Endothelial cell (in vitro differentiated cells): ENCODE results near the gene DPM3. TPM values are rescaled to one million over a fixed set of nuclear protein-coding genes. Genes with fewer than 3 reads are reported as not detected.

ENCODE experiments used
- DNase-seq: peaks from one replicate; pipeline ENCODE4 v3.0.0; 2021; ENCODE audit warnings: low spot score
- H3K27ac Mint-ChIP-seq: one replicate; pipeline ENCODE4 v1.8.0; 2021; ENCODE audit warnings: mixed read lengths, inconsistent platforms; ENCODE audit not compliant: unreplicated experiment
- H3K27me3 Mint-ChIP-seq: one replicate; pipeline ENCODE4 v1.8.0; 2021; ENCODE audit warnings: mild to moderate bottlenecking, moderate library complexity, mixed read lengths, inconsistent platforms; ENCODE audit not compliant: unreplicated experiment
- H3K36me3 Mint-ChIP-seq: one replicate; pipeline ENCODE4 v1.8.0; 2021; ENCODE audit warnings: mild to moderate bottlenecking, low read depth, mixed read lengths, inconsistent platforms; ENCODE audit not compliant: unreplicated experiment
- H3K4me1 Mint-ChIP-seq: one replicate; pipeline ENCODE4 v1.8.0; 2021; ENCODE audit warnings: mild to moderate bottlenecking, mixed read lengths, inconsistent platforms; ENCODE audit not compliant: unreplicated experiment
- H3K4me3 Mint-ChIP-seq: one replicate; pipeline ENCODE4 v1.8.0; 2021; ENCODE audit warnings: mild to moderate bottlenecking, mixed read lengths, inconsistent platforms; ENCODE audit not compliant: unreplicated experiment
- H3K9me3 Mint-ChIP-seq: one replicate; pipeline ENCODE4 v1.8.0; 2021; ENCODE audit warnings: mixed read lengths, inconsistent platforms; ENCODE audit not compliant: unreplicated experiment
- total RNA-seq: library from RNA; stranded (reverse); fragmentation: NEBNext Ultra II Directional; extraction: Animal tissue kit (Norgen Biotek cat#: 25700); gene quantifications from one replicate; pipeline ENCODE4 v1.2.1, GENCODE V29; 2021; ENCODE audit not compliant: unreplicated experiment
- TF ChIP-seq, protein P1 (sequence below): fragments of 200-600 bp; sonication (generic); IDR thresholded peaks from one replicate; pipeline ENCODE4 v1.5.0; 2021; ENCODE audit warnings: antibody characterized with exemption; ENCODE audit not compliant: unreplicated experiment

Gene DPM3
- total RNA-seq, 1 donor from 2014 or later = 39.2 TPM

DNA sequence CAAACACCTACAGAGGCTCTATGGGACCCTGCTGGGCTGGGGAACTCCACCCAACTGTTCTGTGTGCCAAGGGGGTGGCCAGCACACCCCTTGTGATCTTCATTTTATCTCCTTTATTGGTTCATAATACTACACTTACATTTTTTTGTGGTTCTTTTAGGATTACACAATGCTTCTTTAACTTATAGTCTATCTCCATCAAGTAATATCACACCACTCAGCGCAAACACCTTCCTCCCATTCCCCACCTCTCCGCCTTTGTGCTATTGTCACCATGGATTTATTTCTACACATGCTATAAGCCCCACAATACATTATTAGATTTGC is 45.7 kb downstream of the DPM3 start:
- peaks cover 5% of the 10 kb centered on the region for H3K36me3 Mint-ChIP-seq
- H3K4me1 Mint-ChIP-seq = peaks cover 23% of the 10 kb centered on the region
- H3K4me3 Mint-ChIP-seq = peak overlapping the region; percentile 39
- H3K9me3 Mint-ChIP-seq = no peaks in the 10 kb centered on the region
- H3K27me3 Mint-ChIP-seq = peaks cover 10% of the 10 kb centered on the region
- no peak overlapping the region for H3K27ac Mint-ChIP-seq
- TF ChIP-seq, protein P1, sequence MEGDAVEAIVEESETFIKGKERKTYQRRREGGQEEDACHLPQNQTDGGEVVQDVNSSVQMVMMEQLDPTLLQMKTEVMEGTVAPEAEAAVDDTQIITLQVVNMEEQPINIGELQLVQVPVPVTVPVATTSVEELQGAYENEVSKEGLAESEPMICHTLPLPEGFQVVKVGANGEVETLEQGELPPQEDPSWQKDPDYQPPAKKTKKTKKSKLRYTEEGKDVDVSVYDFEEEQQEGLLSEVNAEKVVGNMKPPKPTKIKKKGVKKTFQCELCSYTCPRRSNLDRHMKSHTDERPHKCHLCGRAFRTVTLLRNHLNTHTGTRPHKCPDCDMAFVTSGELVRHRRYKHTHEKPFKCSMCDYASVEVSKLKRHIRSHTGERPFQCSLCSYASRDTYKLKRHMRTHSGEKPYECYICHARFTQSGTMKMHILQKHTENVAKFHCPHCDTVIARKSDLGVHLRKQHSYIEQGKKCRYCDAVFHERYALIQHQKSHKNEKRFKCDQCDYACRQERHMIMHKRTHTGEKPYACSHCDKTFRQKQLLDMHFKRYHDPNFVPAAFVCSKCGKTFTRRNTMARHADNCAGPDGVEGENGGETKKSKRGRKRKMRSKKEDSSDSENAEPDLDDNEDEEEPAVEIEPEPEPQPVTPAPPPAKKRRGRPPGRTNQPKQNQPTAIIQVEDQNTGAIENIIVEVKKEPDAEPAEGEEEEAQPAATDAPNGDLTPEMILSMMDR = no peak
- no peak for DNase-seq

- no peak for DNase-seq
- H3K4me3 Mint-ChIP-seq = no peak overlapping the region
- H3K4me1 Mint-ChIP-seq = peaks cover 23% of the 10 kb centered on the region
- no peaks in the 10 kb centered on the region for H3K9me3 Mint-ChIP-seq
- TF ChIP-seq, protein P1 = no peak
- H3K27me3 Mint-ChIP-seq = peaks cover 10% of the 10 kb centered on the region
- H3K36me3 Mint-ChIP-seq = peaks cover 5% of the 10 kb centered on the region
- no peak overlapping the region for H3K27ac Mint-ChIP-seq
Measured at GRCh38 chr1:155093911-155094621, 46.3 kb downstream of the DPM3 start.

- Mint-ChIP-seq H3K27me3 (peaks cover 12% of the 10 kb centered on the region), H3K4me1 (peaks cover 25% of the 10 kb centered on the region), H3K4me3 (peak overlapping the region; percentile 33), H3K9me3 (no peaks in the 10 kb centered on the region), H3K27ac (no peak overlapping the region), H3K36me3 (peaks cover 8% of the 10 kb centered on the region)
- TF ChIP-seq, protein P1 = no peak
- no peak for DNase-seq
Measured at GRCh38 chr1:155092641-155093040, 47.7 kb downstream of the DPM3 start.

- H3K36me3 Mint-ChIP-seq = peaks cover 14% of the 10 kb centered on the region
- no peaks in the 10 kb centered on the region for H3K9me3 Mint-ChIP-seq
- H3K4me1 Mint-ChIP-seq = peaks cover 30% of the 10 kb centered on the region
- no peak for DNase-seq
- H3K27ac Mint-ChIP-seq = no peak overlapping the region
- peaks cover 15% of the 10 kb centered on the region for H3K27me3 Mint-ChIP-seq
- TF ChIP-seq, protein P1 = no peak
- H3K4me3 Mint-ChIP-seq = no peak overlapping the region
Measured at GRCh38 chr1:155092131-155092530, 48.2 kb downstream of the DPM3 start.
